Heart right ventricle (tissue), 16 donors: Measurements from ENCODE around the gene SPEG. TPM values are rescaled to one million over a fixed set of nuclear protein-coding genes. Genes with fewer than 3 reads are reported as not detected.
A peak's percentile ranks its signal among the peaks of the same experiment; 100 is the strongest.

Source experiments
- ATAC-seq, 8 donors: fragments of 200-7000 bp; cut with Tn5 transposase; one replicate each; pipeline ENCODE4 v1.9.1; 2020; ENCODE audit warnings: mild to moderate bottlenecking in 8 of 8, moderate library complexity in 8 of 8, moderate number of reproducible peaks in 1 of 8
- DNase-seq, 2 donors: peaks; one replicate each; pipeline ENCODE4 v3.0.0-alpha.2; 2020
- H3K27ac ChIP-seq, 10 donors: fragments of 200-600 bp; sonication (generic) in 2 of 10; one replicate each; pipeline versions ENCODE4 v1.5.0 to v1.8.0; 2020 to 2022; ENCODE audit warnings: mild to moderate bottlenecking in 3 of 10
- H3K27me3 ChIP-seq, 7 donors: fragments of 200-600 bp; one replicate each; pipeline ENCODE4 v1.8.0; 2021 to 2022; ENCODE audit warnings: mild to moderate bottlenecking in 2 of 7
- H3K36me3 ChIP-seq, 9 donors: fragments of 200-600 bp; sonication (generic) in 1 of 9; one replicate each; pipeline versions ENCODE4 v1.5.0 to v1.8.0; 2020 to 2022; ENCODE audit warnings: mild to moderate bottlenecking in 2 of 9
- H3K4me1 ChIP-seq, 9 donors: fragments of 200-600 bp; sonication (generic) in 1 of 9; one replicate each; pipeline versions ENCODE4 v1.5.0 to v1.8.0; 2020 to 2022; ENCODE audit warnings: mild to moderate bottlenecking in 4 of 9
- H3K4me3 ChIP-seq, 10 donors: fragments of 200-600 bp; sonication (generic) in 2 of 10; one replicate each; pipeline versions ENCODE4 v1.5.0 to v1.8.0; 2020 to 2022; ENCODE audit warnings: mild to moderate bottlenecking in 7 of 10, moderate library complexity in 2 of 10
- H3K9me3 ChIP-seq, 11 donors: fragments of 200-600 bp in 10 of 11; sonication (generic) in 2 of 11; one replicate each; pipeline versions ENCODE4 v1.5.0 to v1.8.0; 2013 to 2022; ENCODE audit warnings: mild to moderate bottlenecking in 2 of 11, control low read depth in 1 of 11, moderate library complexity in 1 of 11
- WGBS, 2 donors: extraction: QIAGEN DNeasy Blood & Tissue Kit; methylation state at CpG; one replicate each; pipeline ENCODE4 v1.1.7; 2013; ENCODE audit warnings: inconsistent platforms in 1 of 2; 5-methylcytosine and 5-hydroxymethylcytosine counted together
- intact Hi-C, 10 donors: fragments of 100-400 bp; cut with DNase I; formaldehyde crosslinking; loops; one replicate each; pipeline versions ENCODE4 v1.11.1 to v1.14.2; 2022
- polyA plus RNA-seq, 2 donors: library from polyadenylated mRNA; stranded (reverse); fragments of 200-250 nt; gene quantifications; one replicate each; pipeline ENCODE4 v1.2.3, GENCODE V29; 2013
- total RNA-seq, 10 donors: library from RNA; stranded (reverse); fragmentation: NEBNext Ultra II Directional in 3 of 10; extraction: Animal tissue kit (Norgen Biotek cat#: 25700) in 3 of 10; gene quantifications; one replicate each; pipeline versions ENCODE4 v1.2.1 to v1.2.4, GENCODE V29; 2021 to 2023
- TF ChIP-seq, protein P1 (sequence below), 9 donors: fragments of 200-600 bp; sonication (generic) in 2 of 9; IDR thresholded peaks; one replicate each; pipeline versions ENCODE4 v1.5.0 to v1.8.0; 2021 to 2022; ENCODE audit warnings: antibody characterized with exemption in 9 of 9, mild to moderate bottlenecking in 5 of 9, moderate library complexity in 1 of 9
- donor health status: Arrhythmogenic right ventricular cardiomyopathy.
- donor health status: ischemic (EF 13 %, LVEDD 7.1; RV severe dilation, severe dysfunction).
- donor health status: healthy with polysubstance abuse.
- donor health status: DM: no; HTN: yes; CAD: no.
- donor health status: DM: no; HTN: no; CAD: no.
- donor health status: ischemic (EF 25% LVEDD 6.9; RV normal size, moderate dysfunction).
- donor health status: ischemic (EF 25% LVEDD 5.7; RV mildly dilated, moderate dysfunction).
- donor health status: healthy.
- donor health status: DM: yes; HTN: yes; CAD: no.
- donor health status: Ischemic cardiomyopathy.
- donor health status: ischemic (EF 35%, LVEDD 5.7; RV mildly dilated, moderate dysfunction).
- donor health status: nonischemic (EF 11% LVEDD 7.7; RV severe dilation, severe dysfunction).
- donor health status: DM: yes; HTN: yes; CAD: no.
- donor health status: PGD.
- donor health status: ischemic (EF 29% LVEDD 5.4; RV normal size, mild dysfunction).
- donor health status: nonischemic (EF 23%, LVEDD 6.1; RV moderate dilation, normal function).

The SPEG gene
- total and polyA plus RNA-seq, 12 donors: 62.9 to 151 (median 120) TPM

DNA sequence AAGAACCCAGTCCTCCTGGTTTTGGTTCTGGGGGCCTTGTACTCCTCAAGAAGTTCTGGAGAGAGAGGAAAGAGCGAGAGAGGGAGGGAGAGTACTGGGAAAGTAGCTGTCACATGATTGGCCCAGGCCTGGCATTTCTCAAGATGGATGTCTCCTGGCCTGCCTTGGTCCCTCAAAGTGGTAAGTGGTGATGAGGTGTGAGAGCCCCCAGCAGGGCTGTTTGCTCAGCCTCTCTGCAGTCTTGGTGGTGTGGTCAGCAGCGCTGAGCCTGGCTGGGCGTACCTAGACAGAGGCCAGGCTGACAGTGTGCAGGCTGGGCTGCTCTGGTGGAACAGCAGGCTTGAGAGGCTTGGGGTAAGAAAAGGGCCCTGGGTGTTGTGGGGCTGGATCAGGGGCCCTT lies 2.5 kb downstream of the SPEG start:
- 51 to 54% methylated on average over 3 of the region's 3 CpGs for WGBS, 2 donors
- intact Hi-C loops: no loop called here
- peaks cover 0 to 73% (median 34%) of the 10 kb centered on the region in 7 donors for H3K27me3 ChIP-seq
- peaks cover 3 to 58% (median 15%) of the 10 kb centered on the region in 9 donors for H3K4me1 ChIP-seq
- ATAC-seq (peak in 1 of 8 donors; percentile 15), DNase-seq (no peak)
- no peaks in the 10 kb centered on the region for H3K9me3 ChIP-seq
- TF ChIP-seq, protein P1, sequence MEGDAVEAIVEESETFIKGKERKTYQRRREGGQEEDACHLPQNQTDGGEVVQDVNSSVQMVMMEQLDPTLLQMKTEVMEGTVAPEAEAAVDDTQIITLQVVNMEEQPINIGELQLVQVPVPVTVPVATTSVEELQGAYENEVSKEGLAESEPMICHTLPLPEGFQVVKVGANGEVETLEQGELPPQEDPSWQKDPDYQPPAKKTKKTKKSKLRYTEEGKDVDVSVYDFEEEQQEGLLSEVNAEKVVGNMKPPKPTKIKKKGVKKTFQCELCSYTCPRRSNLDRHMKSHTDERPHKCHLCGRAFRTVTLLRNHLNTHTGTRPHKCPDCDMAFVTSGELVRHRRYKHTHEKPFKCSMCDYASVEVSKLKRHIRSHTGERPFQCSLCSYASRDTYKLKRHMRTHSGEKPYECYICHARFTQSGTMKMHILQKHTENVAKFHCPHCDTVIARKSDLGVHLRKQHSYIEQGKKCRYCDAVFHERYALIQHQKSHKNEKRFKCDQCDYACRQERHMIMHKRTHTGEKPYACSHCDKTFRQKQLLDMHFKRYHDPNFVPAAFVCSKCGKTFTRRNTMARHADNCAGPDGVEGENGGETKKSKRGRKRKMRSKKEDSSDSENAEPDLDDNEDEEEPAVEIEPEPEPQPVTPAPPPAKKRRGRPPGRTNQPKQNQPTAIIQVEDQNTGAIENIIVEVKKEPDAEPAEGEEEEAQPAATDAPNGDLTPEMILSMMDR (IDR thresholded peaks at IDR 0.05): no peak
- H3K27ac ChIP-seq: peak overlapping the region in 7 of 10 donors; percentile 15 to 99 (median 94)
- H3K36me3 ChIP-seq: no peaks in the 10 kb centered on the region
- no peak overlapping the region for H3K4me3 ChIP-seq

DNA sequence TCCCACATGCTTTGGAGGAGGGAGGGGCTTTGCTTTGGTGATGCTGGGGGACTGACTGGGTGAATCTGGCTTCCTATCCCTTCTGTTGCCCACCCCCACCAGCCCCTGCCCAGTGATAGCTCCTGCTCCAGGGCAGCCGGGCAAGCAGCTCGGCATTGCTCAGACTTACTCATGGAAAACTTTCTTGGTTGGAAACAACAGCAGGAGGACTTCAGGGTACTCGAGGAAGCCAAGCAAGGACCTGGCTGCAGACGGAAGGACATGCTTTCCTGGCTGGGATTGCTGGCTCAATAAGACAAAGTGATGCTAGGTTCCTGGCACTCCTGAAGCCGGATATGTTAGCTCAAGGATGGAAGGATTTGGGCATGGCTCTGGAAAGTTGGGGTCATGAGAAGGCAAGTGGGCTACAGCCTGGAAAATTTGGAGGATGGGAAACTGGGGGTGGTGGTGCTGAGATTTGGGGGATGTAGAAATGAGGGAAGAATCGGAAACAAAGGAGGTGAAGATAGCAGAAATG lies 3.1 kb downstream of the SPEG start:
- Histone ChIP-seq H3K4me1 (peaks cover 3 to 64% (median 15%) of the 10 kb centered on the region in 9 donors), H3K27ac (peak overlapping the region in 3 of 10 donors; percentile 26 to 99 (median 95)), H3K4me3 (no peak overlapping the region), H3K9me3 (no peaks in the 10 kb centered on the region), H3K36me3 (no peaks in the 10 kb centered on the region), H3K27me3 (peaks cover 0 to 77% (median 37%) of the 10 kb centered on the region in 7 donors)
- no peak for DNase-seq
- WGBS, 2 donors: 51 to 55% methylated on average over 6 of the region's 6 CpGs
- TF ChIP-seq, protein P1 (IDR thresholded peaks at IDR 0.05): no peak
- no peak for ATAC-seq
- intact Hi-C loops: no loop called here

DNA sequence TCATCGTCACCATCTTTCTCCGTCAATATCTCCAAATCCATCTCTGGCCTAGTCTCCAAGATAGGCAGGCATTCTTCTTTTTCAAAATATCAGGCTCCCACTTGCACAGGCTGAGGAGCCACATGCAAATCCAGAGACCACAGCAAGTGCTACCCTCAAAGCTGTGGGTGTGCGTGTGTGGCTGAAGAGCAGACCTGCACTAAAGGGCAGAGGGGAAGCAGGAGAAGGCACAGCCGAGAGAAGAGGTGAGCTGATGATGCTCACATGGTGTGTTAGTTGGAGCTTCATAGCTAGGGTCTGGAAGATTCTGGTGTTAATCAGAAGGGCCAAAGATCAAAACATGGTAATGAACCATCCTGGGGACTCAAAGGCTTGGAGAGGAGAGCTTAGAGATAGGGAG lies 3.8 kb downstream of the SPEG start:
- 83 to 89% methylated on average over 4 of the region's 4 CpGs for WGBS, 2 donors
- no peak for ATAC-seq
- TF ChIP-seq, protein P1 (IDR thresholded peaks at IDR 0.05): no peak
- DNase-seq: no peak
- intact Hi-C loops: no loop called here
- Histone ChIP-seq H3K9me3 (no peaks in the 10 kb centered on the region), H3K4me1 (peaks cover 3 to 71% (median 15%) of the 10 kb centered on the region in 9 donors), H3K27ac (no peak overlapping the region), H3K27me3 (peaks cover 0 to 77% (median 37%) of the 10 kb centered on the region in 7 donors), H3K4me3 (no peak overlapping the region), H3K36me3 (no peaks in the 10 kb centered on the region)

DNA sequence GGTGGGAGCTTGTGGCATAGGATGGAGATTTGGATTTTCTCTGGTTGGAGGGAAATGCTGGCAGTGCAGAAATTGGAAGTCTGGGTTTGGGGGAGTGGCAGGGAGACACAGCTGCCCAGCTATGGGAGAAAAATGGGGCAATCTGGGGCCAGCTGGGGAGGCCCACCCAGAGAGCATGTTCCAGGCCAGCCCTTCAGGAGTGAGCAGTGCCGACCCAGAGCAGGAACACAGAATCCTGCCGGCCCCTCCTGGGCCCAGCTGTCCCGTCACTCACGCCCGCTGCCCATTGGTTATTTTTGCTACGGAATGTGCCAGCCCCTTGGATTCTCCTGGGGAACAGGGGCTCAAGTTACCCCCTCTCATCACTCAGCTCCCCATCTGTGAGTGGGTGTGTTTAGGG lies 4.9 kb downstream of the SPEG start:
- ATAC-seq (no peak), DNase-seq (no peak)
- WGBS, 2 donors: 44 to 55% methylated on average over 6 of the region's 6 CpGs
- H3K9me3 ChIP-seq: no peaks in the 10 kb centered on the region
- H3K36me3 ChIP-seq: no peaks in the 10 kb centered on the region
- intact Hi-C loops: no loop called here
- H3K27ac ChIP-seq: peak overlapping the region in 3 of 10 donors; percentile 26 to 41 (median 39)
- TF ChIP-seq, protein P1 (IDR thresholded peaks at IDR 0.05): no peak
- H3K4me1 ChIP-seq: peaks cover 6 to 76% (median 17%) of the 10 kb centered on the region in 9 donors
- H3K27me3 ChIP-seq: peaks cover 0 to 72% (median 38%) of the 10 kb centered on the region in 7 donors
- no peak overlapping the region for H3K4me3 ChIP-seq
